HEK293T (cell line): ENCODE measurements around the gene TMED10.

Source experiments
- CTCF ChIA-PET: fragments of 350-600 bp; formaldehyde crosslinking; extraction: SDS; loops from one replicate; lab custom pipeline; 2021; ENCODE audit warnings: antibody characterized with exemption, inconsistent platforms; lab: Yijun Ruan, JAX
- POLR2A ChIA-PET: fragments of 350-600 bp; formaldehyde crosslinking; extraction: SDS; loops from one replicate; lab custom pipeline; 2020; ENCODE audit warnings: antibody characterized with exemption, inconsistent platforms; lab: Yijun Ruan, JAX
- DNase-seq: peaks from one replicate; pipeline ENCODE4 v3.0.0; 2012; ENCODE audit warnings: mixed read lengths; ENCODE audit errors: extremely low spot score
- ARNT ChIP-seq: fragments of 450-650 bp; IDR thresholded peaks from 2 replicates; pipeline ENCODE4 v1.6.1; 2017; ENCODE audit warnings: mild to moderate bottlenecking
- BHLHE40 ChIP-seq: fragments of 450-650 bp; IDR thresholded peaks from 2 replicates; pipeline ENCODE4 v1.6.1; 2016; ENCODE audit warnings: mild to moderate bottlenecking, moderate library complexity, borderline replicate concordance
- CTBP1 ChIP-seq: fragments of 450-650 bp; IDR thresholded peaks from 2 replicates; pipeline ENCODE4 v1.6.1; 2016; ENCODE audit warnings: borderline replicate concordance
- ELF4 ChIP-seq: fragments of 450-650 bp; IDR thresholded peaks from 2 replicates; pipeline ENCODE4 v1.6.1; 2017; ENCODE audit warnings: antibody characterized with exemption
- FOXA1 ChIP-seq: fragments of 450-650 bp; IDR thresholded peaks from 2 replicates; pipeline ENCODE4 v1.6.1; 2016; ENCODE audit warnings: mild to moderate bottlenecking
- FOXK2 ChIP-seq: fragments of 450-650 bp; IDR thresholded peaks from 2 replicates; pipeline ENCODE4 v1.6.1; 2016; ENCODE audit warnings: mild to moderate bottlenecking
- FOXM1 ChIP-seq: fragments of 450-650 bp; IDR thresholded peaks from 2 replicates; pipeline ENCODE4 v1.6.1; 2017; ENCODE audit warnings: mild to moderate bottlenecking, borderline replicate concordance
- HDGF ChIP-seq: fragments of 450-650 bp; IDR thresholded peaks from 2 replicates; pipeline ENCODE4 v1.6.1; 2017; ENCODE audit warnings: antibody characterized with exemption, borderline replicate concordance
- L3MBTL2 ChIP-seq: fragments of 450-650 bp; conservative IDR thresholded peaks from 2 replicates; pipeline ENCODE4 v1.6.1; 2016; ENCODE audit warnings: mild to moderate bottlenecking
- LEF1 ChIP-seq: fragments of 450-650 bp; IDR thresholded peaks from 2 replicates; pipeline ENCODE4 v1.6.1; 2017; ENCODE audit warnings: mild to moderate bottlenecking, borderline replicate concordance
- NFRKB ChIP-seq: fragments of 450-650 bp; IDR thresholded peaks from 2 replicates; pipeline ENCODE4 v1.6.1; 2016; ENCODE audit warnings: mild to moderate bottlenecking, moderate library complexity
- PKNOX1 ChIP-seq: fragments of 450-650 bp; IDR thresholded peaks from 2 replicates; pipeline ENCODE4 v1.6.1; 2016
- SP1 ChIP-seq: fragments of 450-650 bp; IDR thresholded peaks from 2 replicates; pipeline ENCODE4 v1.6.1; 2017
- SUZ12 ChIP-seq: fragments of 450-650 bp; IDR thresholded peaks from 2 replicates; pipeline ENCODE4 v1.6.1; 2016; ENCODE audit warnings: mild to moderate bottlenecking
- TARDBP ChIP-seq: fragments of 450-650 bp; IDR thresholded peaks from 2 replicates; pipeline ENCODE4 v1.6.1; 2016
- ZNF384 ChIP-seq: fragments of 450-650 bp; IDR thresholded peaks from 2 replicates; pipeline ENCODE4 v1.6.1; 2016

The TMED10 gene

GRCh38 chr14:75216427-75217006 is 40.1 kb upstream of the TMED10 start:
- ChIA-PET CTCF (no interaction called here), POLR2A (no interaction called here)
- TF ChIP-seq SUZ12 (no peak), ZNF384 (no peak), FOXA1 (no peak), NFRKB (no peak), HDGF (no peak), L3MBTL2 (no peak), ARNT (no peak), FOXM1 (no peak), CTBP1 (no peak), FOXK2 (no peak), BHLHE40 (no peak), ELF4 (no peak), TARDBP (no peak), PKNOX1 (no peak), SP1 (no peak)
- no peak for DNase-seq

GRCh38 chr14:75215520-75215919 is 39.1 kb upstream of the TMED10 start:
- ChIA-PET POLR2A (no interaction called here), CTCF (interaction anchor here (0.6 kb wide), 1 partner anchor 1656 kb away, joined by 3 read pairs; no protein-coding TSS in a partner anchor)
- no peak for DNase-seq
- TF ChIP-seq L3MBTL2 (no peak), BHLHE40 (no peak)

GRCh38 chr14:75214558-75214957 is 38.1 kb upstream of the TMED10 start:
- TF ChIP-seq SP1, result no peak
- TF ChIP-seq L3MBTL2, result no peak
- no peak for TF ChIP-seq TARDBP
- TF ChIP-seq CTBP1, result no peak
- TF ChIP-seq BHLHE40, result no peak
- no peak for TF ChIP-seq ELF4
- TF ChIP-seq PKNOX1, result no peak
- no peak for TF ChIP-seq FOXK2
- no peak for TF ChIP-seq ARNT
- TF ChIP-seq SUZ12, result no peak
- no peak for TF ChIP-seq ZNF384
- TF ChIP-seq HDGF, result no peak
- TF ChIP-seq FOXM1, result no peak
- no peak for TF ChIP-seq FOXA1
- TF ChIP-seq LEF1, result no peak
- no peak for TF ChIP-seq NFRKB
- ChIA-PET POLR2A (no interaction called here), CTCF (interaction anchor here (1.0 kb wide), 1 partner anchor 11 kb away, joined by 3 read pairs; no protein-coding TSS in a partner anchor)
- no peak for DNase-seq

GRCh38 chr14:75213172-75213571 is 36.8 kb upstream of the TMED10 start:
- CTCF ChIA-PET, result no interaction called here
- no peak for DNase-seq
- TF ChIP-seq ARNT (no peak), CTBP1 (no peak), ELF4 (no peak), LEF1 (no peak), FOXK2 (no peak), HDGF (no peak), NFRKB (no peak), FOXM1 (no peak), PKNOX1 (no peak), SUZ12 (no peak), L3MBTL2 (no peak), ZNF384 (no peak), TARDBP (no peak), FOXA1 (no peak), BHLHE40 (no peak), SP1 (no peak)
- POLR2A ChIA-PET, result no interaction called here

- POLR2A ChIA-PET, result no interaction called here
- CTCF ChIA-PET, result no interaction called here
- DNase-seq, result no peak
- no peak for TF ChIP-seq LEF1
- TF ChIP-seq SUZ12, result no peak
- TF ChIP-seq HDGF, result no peak
- no peak for TF ChIP-seq SP1
- no peak for TF ChIP-seq FOXM1
- no peak for TF ChIP-seq ARNT
- TF ChIP-seq ZNF384, result no peak
- TF ChIP-seq PKNOX1, result no peak
- TF ChIP-seq L3MBTL2, result no peak
- TF ChIP-seq BHLHE40, result no peak
- TF ChIP-seq FOXA1, result no peak
- no peak for TF ChIP-seq FOXK2
- no peak for TF ChIP-seq TARDBP
- TF ChIP-seq ELF4, result no peak
- TF ChIP-seq CTBP1, result no peak
These were observed 32.4 kb upstream of the TMED10 start for GRCh38 chr14:75208843-75209242.
